OCI-M2 (cell line): ENCODE measurements around the gene PDZRN4.
"Not testable (repeated sequence)": the region's sequence is repeated elsewhere in the genome, so short reads cannot be mapped to it uniquely, and the experiment has no call there.

Experiments
- DNase-seq: peaks from one replicate; lab custom pipeline; 2025; ENCODE audit not compliant: unreplicated experiment; lab: John Stamatoyannopoulos, UW

Gene PDZRN4

DNA sequence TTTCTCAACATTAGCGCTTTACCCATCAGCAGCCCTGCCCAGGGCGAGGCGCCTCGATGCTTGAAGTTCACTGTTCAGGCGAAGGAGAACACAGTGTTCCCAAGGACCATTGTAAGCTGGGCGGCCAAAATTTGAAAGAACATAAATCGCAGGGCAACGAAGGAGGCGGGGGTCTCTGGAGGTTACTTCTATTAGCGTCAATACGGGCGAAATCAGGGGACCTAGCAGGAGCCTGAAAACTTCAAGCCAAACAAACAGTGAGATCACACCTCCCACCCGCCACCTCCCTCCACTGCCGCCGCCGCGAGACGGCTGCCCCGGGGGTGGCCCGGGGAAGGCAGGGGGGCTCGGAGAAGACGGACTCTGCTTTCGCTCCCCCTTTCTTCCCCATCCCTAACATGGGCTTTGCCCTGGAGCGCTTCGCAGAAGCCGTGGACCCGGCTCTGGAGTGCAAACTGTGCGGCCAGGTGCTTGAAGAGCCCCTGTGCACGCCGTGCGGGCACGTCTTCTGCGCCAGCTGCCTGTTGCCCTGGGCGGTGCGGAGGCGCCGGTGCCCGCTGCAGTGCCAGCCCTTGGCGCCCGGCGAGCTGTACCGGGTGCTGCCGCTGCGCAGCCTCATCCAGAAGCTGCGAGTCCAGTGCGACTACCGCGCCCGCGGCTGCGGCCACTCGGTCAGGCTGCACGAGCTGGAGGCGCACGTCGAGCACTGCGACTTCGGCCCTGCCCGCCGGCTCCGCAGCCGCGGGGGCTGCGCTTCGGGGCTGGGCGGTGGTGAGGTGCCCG is at the start of gene PDZRN4:
TSS of gene PDZRN4 (plus strand) at position 263 of the 783 bp plus-strand sequence.
- no peak for DNase-seq

DNA sequence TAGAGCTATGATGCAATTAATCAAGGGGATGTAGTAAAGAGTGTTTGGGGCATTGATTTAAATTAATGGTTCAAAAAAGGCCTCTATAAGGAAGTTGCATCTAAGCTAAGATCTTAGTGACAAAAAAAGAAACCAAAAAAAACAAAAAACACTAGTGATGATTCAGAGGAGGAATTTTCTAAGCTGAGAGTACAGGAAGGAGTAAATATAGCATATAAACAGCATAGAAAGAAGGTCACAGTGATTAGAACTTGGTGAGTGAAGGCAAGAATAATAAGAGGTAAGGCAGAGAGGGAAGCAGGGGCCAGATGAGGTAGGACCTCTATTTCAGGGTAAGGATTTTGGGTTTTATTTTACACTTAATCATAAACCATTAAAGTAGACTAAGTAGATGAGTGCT is 48.0 kb upstream of the PDZRN4 start:
- no peak for DNase-seq

DNA sequence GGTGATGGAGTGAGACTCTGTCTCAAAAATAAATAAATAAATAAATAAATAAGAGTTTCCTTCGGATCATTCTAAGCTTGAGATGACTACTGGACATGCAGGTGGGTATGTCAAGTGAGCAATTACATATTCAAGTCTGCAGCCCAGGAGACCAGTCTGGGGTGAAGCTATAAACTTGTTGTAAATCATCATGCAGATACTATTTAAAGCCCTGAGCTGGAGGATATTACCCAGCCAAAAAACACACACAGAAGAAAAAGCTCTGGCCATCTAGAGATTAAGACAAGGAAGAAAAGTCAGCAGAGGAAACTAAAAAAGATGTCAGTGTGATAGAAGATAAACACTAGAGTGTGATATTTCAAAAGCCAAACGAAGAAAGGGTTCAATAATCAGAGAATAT is 47.0 kb upstream of the PDZRN4 start:
- DNase-seq = no peak

GRCh38 chr12:41142376-41142775 is 45.7 kb upstream of the PDZRN4 start:
- no peak for DNase-seq

DNA sequence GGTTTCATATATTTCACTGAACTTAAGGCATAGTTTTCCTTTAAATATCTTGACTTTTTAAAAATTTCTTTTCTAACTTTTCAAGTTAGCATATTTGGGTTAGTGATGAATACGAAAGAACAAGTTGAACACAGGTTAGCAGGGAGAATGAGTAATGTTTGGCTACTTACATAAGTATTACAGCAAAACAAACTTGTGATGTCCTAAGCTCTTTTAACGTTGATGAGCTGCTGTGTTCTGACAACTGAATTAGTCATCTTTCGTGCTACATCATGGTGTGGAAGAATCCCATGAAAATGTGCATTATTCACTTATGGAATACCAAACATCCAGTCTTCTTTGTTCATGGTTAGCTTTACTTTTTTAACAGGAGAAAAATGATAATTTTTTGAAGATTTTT is 36.3 kb upstream of the PDZRN4 start:
- no peak for DNase-seq

GRCh38 chr12:41162461-41162860 is 25.7 kb upstream of the PDZRN4 start:
- no peak for DNase-seq

GRCh38 chr12:41167701-41168100 is 20.4 kb upstream of the PDZRN4 start:
- no peak for DNase-seq

DNA sequence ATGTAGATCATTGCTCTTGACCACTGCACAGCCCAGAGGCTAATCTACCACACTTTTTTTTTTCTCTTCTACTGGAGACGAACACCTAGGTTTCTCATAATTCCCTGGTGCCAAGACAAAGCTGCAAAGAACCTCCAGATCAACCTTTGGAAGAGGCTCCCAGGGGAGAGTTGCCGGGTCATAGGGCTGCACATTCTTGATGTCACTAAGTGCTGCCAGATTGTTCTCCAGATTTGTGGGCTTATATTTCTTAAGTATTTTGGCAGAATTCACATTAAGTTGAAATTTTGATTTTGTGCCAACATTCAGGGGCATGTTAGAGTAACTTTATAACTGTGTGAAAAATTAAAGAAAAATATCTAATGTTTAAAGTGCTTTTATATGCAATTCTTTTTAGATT is 13.5 kb upstream of the PDZRN4 start:
- DNase-seq = no peak

GRCh38 chr12:41179507-41179906 is 8.6 kb upstream of the PDZRN4 start:
- DNase-seq = not testable (repeated sequence)

DNA sequence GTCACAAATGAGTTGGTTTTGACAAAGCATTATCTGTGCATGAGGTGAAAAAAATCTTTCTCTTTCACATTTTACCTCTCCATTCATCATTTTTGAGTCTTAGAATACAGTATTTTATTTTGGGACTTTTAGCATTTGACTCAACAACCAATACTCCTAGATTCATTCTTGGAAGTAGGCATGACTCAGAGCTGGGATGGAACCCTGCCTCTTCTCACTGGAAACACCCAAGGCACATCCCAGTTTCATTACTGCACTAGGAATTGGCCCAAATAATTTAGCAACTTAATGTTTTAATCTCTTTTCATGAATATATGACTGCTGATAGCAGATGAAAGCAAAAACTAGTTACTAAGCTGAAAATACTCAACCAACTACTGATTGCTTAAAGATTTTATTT is 3.3 kb upstream of the PDZRN4 start:
- DNase-seq = no peak

GRCh38 chr12:41186026-41186425 is 2.1 kb upstream of the PDZRN4 start:
- no peak for DNase-seq

DNA sequence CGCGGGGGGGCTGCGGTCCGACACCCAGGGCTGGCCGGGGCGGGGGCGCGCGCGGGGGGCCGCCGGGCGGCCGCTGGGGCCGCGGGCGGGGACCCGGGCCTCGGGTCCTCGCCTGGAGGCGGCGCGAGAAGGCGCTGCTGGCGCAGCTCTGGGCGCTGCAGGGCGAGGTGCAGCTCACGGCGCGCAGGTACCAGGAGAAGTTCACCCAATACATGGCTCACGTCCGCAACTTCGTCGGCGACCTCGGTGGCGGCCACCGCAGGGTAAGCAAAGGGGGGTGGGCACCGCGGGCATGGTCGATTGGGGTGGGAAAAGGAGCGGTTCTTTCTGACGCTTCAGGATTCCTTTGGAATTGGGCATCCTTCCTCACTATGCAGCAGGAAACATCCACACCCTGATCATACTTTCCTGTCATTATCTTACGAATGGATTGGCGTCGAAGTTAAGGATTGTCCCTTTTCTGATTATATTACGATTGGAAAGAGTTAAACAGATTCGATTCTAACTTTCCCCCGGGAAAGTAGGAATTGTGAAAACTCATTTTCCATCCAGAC is 798 bp downstream of the PDZRN4 start:
- no peak for DNase-seq

GRCh38 chr12:41189395-41190251 is 1.5 kb downstream of the PDZRN4 start:
- DNase-seq = no peak

DNA sequence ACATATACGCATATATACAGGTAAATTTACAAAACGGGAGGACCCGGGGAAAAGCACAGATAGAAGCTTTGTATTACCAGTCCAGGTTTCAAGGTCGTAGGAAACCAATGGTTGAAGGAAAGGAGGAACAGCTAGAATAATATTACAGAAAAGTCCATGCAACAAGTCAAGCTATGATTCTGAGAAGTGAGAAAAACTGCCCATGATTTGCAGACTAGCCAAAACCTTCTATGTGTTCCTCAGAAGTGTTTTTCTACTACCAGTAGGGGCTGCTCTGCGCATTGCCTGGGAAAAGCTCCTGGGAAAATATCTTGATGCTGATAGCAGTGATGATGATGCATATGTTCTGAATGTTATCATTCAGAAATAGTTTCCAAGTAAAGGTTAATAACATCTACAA is 2.2 kb downstream of the PDZRN4 start:
- no peak for DNase-seq

GRCh38 chr12:41191549-41191948 is 3.4 kb downstream of the PDZRN4 start:
- not testable (repeated sequence) for DNase-seq

- DNase-seq = no peak
Measured at GRCh38 chr12:41193311-41193710, 5.2 kb downstream of the PDZRN4 start.

- DNase-seq = no peak
Measured at GRCh38 chr12:41202051-41202450, 13.9 kb downstream of the PDZRN4 start.

DNA sequence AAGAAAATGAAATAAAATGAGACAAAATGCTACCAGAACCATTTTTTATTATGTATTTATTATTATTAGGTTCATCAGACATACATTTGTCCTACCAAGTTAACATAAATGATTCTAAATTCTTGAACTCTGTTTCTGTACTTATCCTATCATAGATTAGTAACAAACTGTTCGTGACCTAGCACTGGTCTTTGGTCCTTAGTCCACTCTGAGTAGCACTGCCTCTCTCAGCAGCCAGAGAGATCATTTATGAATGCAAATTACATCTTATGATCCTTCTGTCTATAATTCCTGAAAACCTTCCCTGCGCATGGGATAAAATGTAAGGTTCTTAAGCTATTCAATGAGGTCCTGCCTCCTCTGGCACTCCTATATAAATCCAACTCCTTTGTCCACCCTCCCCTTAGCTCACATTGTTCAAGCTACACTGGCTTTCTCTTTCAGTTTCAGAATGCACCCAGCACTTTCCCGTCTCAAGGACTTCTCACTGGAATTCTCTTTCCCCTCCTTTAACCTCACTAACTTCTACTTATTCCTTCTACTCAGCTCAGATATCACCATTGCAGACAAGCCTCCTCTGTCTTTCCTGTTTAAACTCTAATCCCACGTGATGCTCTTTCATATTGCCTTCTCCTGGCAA is 17.1 kb downstream of the PDZRN4 start:
- DNase-seq = no peak

DNA sequence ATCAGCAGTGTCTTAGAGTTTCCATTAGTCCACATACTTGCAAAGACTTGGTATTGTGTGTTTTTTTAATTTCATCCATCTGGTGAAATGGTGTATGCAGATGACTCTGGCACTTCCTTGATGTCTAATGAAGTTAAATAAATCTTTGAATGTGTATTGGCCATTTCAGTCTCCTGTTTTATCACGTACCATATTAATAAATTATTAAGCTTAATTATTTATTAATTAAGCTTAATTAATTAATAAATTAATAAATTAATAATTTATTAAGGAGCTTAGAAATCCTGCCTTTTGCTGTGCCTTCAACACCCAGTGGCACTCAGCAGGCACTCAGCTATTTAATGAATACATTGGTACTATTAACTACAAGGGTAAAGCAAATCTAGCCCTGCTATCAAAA is 18.2 kb downstream of the PDZRN4 start:
- no peak for DNase-seq

DNA sequence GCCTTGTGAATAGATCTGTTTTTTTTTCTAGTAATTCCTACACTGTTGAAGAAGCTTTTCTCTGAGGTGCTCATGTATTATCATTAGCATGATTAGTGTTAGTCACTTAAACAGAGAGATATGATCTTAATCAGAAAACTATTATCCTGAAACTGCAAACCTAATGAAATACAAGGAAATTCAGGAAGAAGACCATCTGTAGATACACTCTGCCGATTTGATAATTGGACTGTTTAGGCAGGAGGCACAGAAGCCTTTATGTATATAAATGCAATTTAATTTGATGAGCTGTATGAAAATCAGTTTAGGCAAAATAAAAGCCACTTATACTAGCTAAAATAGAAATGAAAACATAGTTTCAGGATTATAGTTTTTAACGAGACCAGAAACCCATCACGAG is 23.3 kb downstream of the PDZRN4 start:
- no peak for DNase-seq

- DNase-seq = no peak
Measured at GRCh38 chr12:41212625-41213024, 24.5 kb downstream of the PDZRN4 start.
